GM12878 (cell line): Measurements from ENCODE around the gene APOBEC3B. TPM values are rescaled to one million over a fixed set of nuclear protein-coding genes. Genes with fewer than 3 reads are reported as not detected.
"Not testable (repeated sequence)": the region's sequence is repeated elsewhere in the genome, so short reads cannot be mapped to it uniquely, and the experiment has no call there.

Experiments used
- ATAC-seq: fragments of 200-7000 bp; cut with Tn5 transposase; 3 replicates; pipeline ENCODE4 v1.9.1; 2020; ENCODE audit warnings: mild to moderate bottlenecking, moderate library complexity
- BruUV-seq: library from RNA; stranded (reverse); fragments of 400-500 nt; replicated peaks from 2 replicates; lab custom pipeline; 2021; lab: Mats Ljungman, UMichigan
- CTCF ChIA-PET: fragments of 300-600 bp; sonication (Branson Sonifier 250); formaldehyde crosslinking; extraction: SDS; loops from one replicate; lab custom pipeline; 2021; ENCODE audit warnings: inconsistent platforms; lab: Yijun Ruan, JAX
- POLR2A ChIA-PET: fragments of 350-600 bp; formaldehyde crosslinking; extraction: SDS; loops from one replicate; lab custom pipeline; 2021; ENCODE audit warnings: inconsistent platforms; lab: Charles Lee
- RAD21 ChIA-PET: fragments of 300-600 bp; sonication (Branson Sonifier 250); formaldehyde crosslinking; loops from one replicate; lab custom pipeline; 2023; ENCODE audit warnings: antibody characterized with exemption; ENCODE audit not compliant: unreplicated experiment; lab: Charles Lee
- SMC1A ChIA-PET: fragments of 300-600 bp; sonication (Branson Sonifier 250); formaldehyde crosslinking; loops from one replicate; lab custom pipeline; 2023; ENCODE audit not compliant: unreplicated experiment, uncharacterized antibody; lab: Charles Lee
- DNase-seq: peaks from one replicate; pipeline ENCODE4 v3.0.0-alpha.2; 2011; ENCODE audit warnings: low read depth, low spot score
- FAIRE-seq: peaks from 3 replicates; lab custom pipeline; 2011; peaks lifted over from hg19 to GRCh38; lab: Jason Lieb, UNC
- H2AFZ ChIP-seq: 2 replicates; pipeline ENCODE4 v1.6.0; 2011; ENCODE audit warnings: low read depth, low read length, control low read depth; ENCODE audit not compliant: control insufficient read depth
- H3K27ac ChIP-seq: 2 replicates; pipeline ENCODE4 v1.5.1; 2011; ENCODE audit warnings: control low read depth; ENCODE audit not compliant: control insufficient read depth, insufficient read depth
- H3K27me3 ChIP-seq, 2 experiments: replicated peaks in 1 of 2; 2 replicates each; pipeline versions ENCODE4 v1.6.0 to v1.6.1; 2011; ENCODE audit warnings: low read length in 1 of 2; ENCODE audit not compliant: control insufficient read depth in 2 of 2, insufficient read depth in 2 of 2
- H3K36me3 ChIP-seq, 2 experiments: 2 replicates each; pipeline ENCODE4 v1.5.1; 2011; ENCODE audit warnings: low read length in 1 of 2; ENCODE audit not compliant: control insufficient read depth in 2 of 2, insufficient read depth in 2 of 2
- H3K4me1 ChIP-seq: 2 replicates; pipeline ENCODE4 v1.6.1; 2011; ENCODE audit warnings: mild to moderate bottlenecking, low read length, moderate library complexity, mixed read lengths; ENCODE audit not compliant: control insufficient read depth, insufficient read depth
- H3K4me2 ChIP-seq: 2 replicates; pipeline ENCODE4 v1.6.0; 2011; ENCODE audit warnings: control low read depth; ENCODE audit not compliant: control insufficient read depth, insufficient read depth
- H3K4me3 ChIP-seq: fragments of 200-600 bp; sonication (generic); 2 replicates; pipeline ENCODE4 v1.5.1; 2016
- H3K79me2 ChIP-seq: 2 replicates; pipeline ENCODE4 v1.6.0; 2011; ENCODE audit warnings: low read length; ENCODE audit not compliant: control insufficient read depth, insufficient read depth
- H3K9ac ChIP-seq: 2 replicates; pipeline ENCODE4 v1.8.0; 2011; ENCODE audit warnings: low read length, control low read depth, mixed read lengths; ENCODE audit not compliant: control insufficient read depth, insufficient read depth
- H3K9me3 ChIP-seq: replicated peaks from 3 replicates; pipeline ENCODE4 v1.5.1; 2011; ENCODE audit warnings: mild to moderate bottlenecking, low read length; ENCODE audit not compliant: control insufficient read depth, insufficient read depth
- H4K20me1 ChIP-seq: 2 replicates; pipeline ENCODE4 v1.6.0; 2011; ENCODE audit not compliant: control insufficient read depth, insufficient read depth
- CHD4 ChIP-seq: fragments of 200-600 bp; sonication (generic); IDR thresholded peaks from 2 replicates; pipeline ENCODE4 v1.6.1; 2016; ENCODE audit warnings: mild to moderate bottlenecking
- YBX1 ChIP-seq: fragments of 450-650 bp; IDR thresholded peaks from 2 replicates; pipeline ENCODE4 v1.6.1; 2016; ENCODE audit warnings: antibody characterized with exemption
- WGBS: methylation state at CpG from one replicate; pipeline ENCODE4 v1.1.6; 2016; ENCODE audit warnings: low lambda C conversion rate; ENCODE audit not compliant: insufficient replicate concordance, insufficient coverage; ENCODE audit errors: missing lambda C conversion rate; 5-methylcytosine and 5-hydroxymethylcytosine counted together
- in situ Hi-C: fragments of 300-500 bp; cut with MboI; formaldehyde crosslinking; loops from 9 replicates; pipeline ENCODE4 v1.14.3; 2018; ENCODE audit warnings: mixed read lengths
- intact Hi-C: fragments of 100-400 bp; cut with micrococcal nuclease; formaldehyde crosslinking; loops from one replicate; pipeline ENCODE4 v1.14.2; 2022; ENCODE audit not compliant: unreplicated experiment
- polyA plus RNA-seq, 11 experiments: library from polyadenylated mRNA; depleted of rRNA in 4 of 11; unstranded in 6 of 11; stranded (reverse) in 5 of 11; fragments of >200 nt; fragmentation: Nextera tagmentation in 4 of 11; fragmentation: Illumina TruSeq in 1 of 11; extraction: Ambion mirVana in 4 of 11; extraction: Trizol in 1 of 11; gene quantifications; 1 replicate in 1 of 11; 2 replicates in 10 of 11; pipeline versions ENCODE4 v1.2.1 to v1.2.3, GENCODE V29; 2011 to 2016; ENCODE audit warnings: inconsistent platforms in 2 of 11, missing spikeins in 2 of 11, low read depth in 1 of 11
- total RNA-seq, 4 experiments: library from RNA; depleted of rRNA in 3 of 4; stranded (reverse); fragments of >200 nt in 3 of 4; fragmentation: Illumina TruSeq in 1 of 4; extraction: Trizol in 1 of 4; gene quantifications; 2 replicates each; pipeline versions ENCODE4 v1.2.1 to v1.2.3, GENCODE V29; 2013 to 2021

APOBEC3B gene
- total and polyA plus RNA-seq, 10 of the 15 experiments (the other 5 are each of a cell fraction or from before 2014, with no cell fraction given), result 2.4 to 75.1 (median 30.9) TPM

GRCh38 chr22:38974826-38975175, 7.3 kb upstream of the APOBEC3B start:
- CTCF ChIA-PET, result interaction anchor here (1.3 to 7.8 kb wide), 8 partner anchors 9 to 176 kb away, joined by 3 to 73 read pairs (median 5); partner anchors contain the start of gene CBX6
- POLR2A ChIA-PET, result no interaction called here
- H3K4me3 ChIP-seq, result no peak overlapping the region
- TF ChIP-seq CHD4 (no peak), YBX1 (no peak)
- H3K9me3 ChIP-seq, result no peaks in the 10 kb centered on the region
- DNase-seq (no peak), ATAC-seq (no peak), FAIRE-seq (no peak)
- 85% methylated on average over 7 of the region's 7 CpGs for WGBS
- no peaks in the 10 kb centered on the region for H3K79me2 ChIP-seq
- in situ Hi-C loops (no loop called here), intact Hi-C loops (no loop called here)
- H3K27me3 ChIP-seq, result no peaks in the 10 kb centered on the region; a peak in 1 of 4 replicates
- H2AFZ ChIP-seq, result no peak overlapping the region
- H4K20me1 ChIP-seq, result no peaks in the 10 kb centered on the region
- no peaks in the 10 kb centered on the region for H3K4me1 ChIP-seq
- SMC1A ChIA-PET, result interaction anchor here (1.6 to 6.9 kb wide), 2 partner anchors 9 to 29 kb away, joined by 6 to 50 read pairs; no protein-coding TSS in a partner anchor
- no peak overlapping the region for H3K4me2 ChIP-seq
- H3K9ac ChIP-seq, result no peak overlapping the region
- no peaks in the 10 kb centered on the region for H3K36me3 ChIP-seq
- H3K27ac ChIP-seq, result no peak overlapping the region
- RAD21 ChIA-PET, result interaction anchor here (0.7 to 5.2 kb wide), 5 partner anchors 30 to 615 kb away, joined by 3 to 39 read pairs (median 3); no protein-coding TSS in a partner anchor
- BruUV-seq, result no TSS peak

GRCh38 chr22:38977289-38977688, 4.9 kb upstream of the APOBEC3B start:
- not testable (repeated sequence) for FAIRE-seq, BruUV-seq
- WGBS, result 100% methylated on average over 4 of the region's 4 CpGs

DNA sequence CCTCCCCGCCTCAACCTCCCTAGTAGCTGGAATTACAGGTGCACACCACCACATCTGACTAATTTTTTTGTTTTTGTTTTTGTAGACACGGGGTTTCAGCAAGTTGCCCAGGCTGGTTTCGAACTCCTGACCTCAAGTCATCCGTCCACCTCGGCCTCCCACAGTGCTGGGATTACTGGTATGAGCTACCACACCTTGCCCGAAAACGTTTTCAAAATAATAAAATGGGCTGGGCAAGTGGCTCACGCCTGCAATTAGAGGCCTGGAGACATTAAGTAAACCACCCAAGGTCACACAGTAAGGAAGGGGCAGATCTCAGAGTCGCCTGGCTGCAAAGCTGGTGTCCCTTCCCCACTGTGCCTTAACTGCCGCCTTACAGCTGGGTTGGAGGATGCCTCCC, 1.6 kb upstream of the APOBEC3B start:
- DNase-seq, ATAC-seq, POLR2A ChIA-PET, H3K79me2 ChIP-seq, H3K27me3 ChIP-seq, H2AFZ ChIP-seq, FAIRE-seq, H3K36me3 ChIP-seq, H3K9ac ChIP-seq, H3K27ac ChIP-seq, BruUV-seq, H4K20me1 ChIP-seq, H3K4me2 ChIP-seq, H3K4me3 ChIP-seq, H3K9me3 ChIP-seq, in situ Hi-C loops: not testable (repeated sequence)
- intact Hi-C loops, result loop anchor here (5.0 kb wide), 2 partner anchors 38 to 108 kb away; partner anchors contain the start of gene CBX6
- peaks cover 27% of the 10 kb centered on the region for H3K4me1 ChIP-seq
- RAD21 ChIA-PET, result interaction anchor here (0.7 to 2.3 kb wide), 3 partner anchors 14 to 110 kb away, joined by 3 to 11 read pairs (median 4); no protein-coding TSS in a partner anchor
- CTCF ChIA-PET, result interaction anchor here (1.2 to 7.7 kb wide), 6 partner anchors 8 to 111 kb away, joined by 3 to 51 read pairs (median 6); partner anchors contain the start of gene APOBEC3A
- WGBS, result 80% methylated on average over 10 of the region's 10 CpGs
- SMC1A ChIA-PET, result interaction anchor here (1.0 to 3.9 kb wide), 3 partner anchors 10 to 133 kb away, joined by 3 to 25 read pairs (median 5); no protein-coding TSS in a partner anchor

More at GRCh38 chr22:38977289-38977688, 4.9 kb upstream of the APOBEC3B start:
- intact Hi-C loops, H3K4me3 ChIP-seq, H3K27me3 ChIP-seq, H3K79me2 ChIP-seq, SMC1A ChIA-PET, H3K9me3 ChIP-seq, H3K36me3 ChIP-seq, H3K4me1 ChIP-seq, CTCF ChIA-PET, H3K27ac ChIP-seq, H3K4me2 ChIP-seq, DNase-seq, in situ Hi-C loops, H3K9ac ChIP-seq, H4K20me1 ChIP-seq, POLR2A ChIA-PET, ATAC-seq, H2AFZ ChIP-seq: not testable (repeated sequence)
- RAD21 ChIA-PET, result interaction anchor here (1.3 kb wide), 1 partner anchor 108 kb away, joined by 3 read pairs; no protein-coding TSS in a partner anchor
